ENCODE measurements around the gene SLC35A1.
A peak's percentile ranks its signal among the peaks of the same experiment; 100 is the strongest.

Gene SLC35A1

GRCh38 chr6:87472525-87473418 is at the start of gene SLC35A1:
SLC35A1 (plus strand) TSS chr6:87472974; CDS start chr6:87473004, 30 bp downstream.
- Histone ChIP-seq H3K9ac (ENCODE audit: low read depth, low read length) (peak within 1 kb of the TSS; percentile 49; the same call in 1 of the 2 replicates), H3K36me3 (ENCODE audit: control insufficient read depth, insufficient read depth, low read length) (no peaks in the 10 kb centered on the region), H3K9me3 (ENCODE audit: control insufficient read depth, insufficient read depth, low read length) (no peaks in the 10 kb centered on the region), H3K27ac (ENCODE audit: low read depth, low read length) (peak within 1 kb of the TSS; percentile 89), H3K4me3 (ENCODE audit: low read depth, low read length) (peak within 1 kb of the TSS; percentile 99), H3K27me3 (ENCODE audit: control insufficient read depth, insufficient read depth, low read length) (no peaks in the 10 kb centered on the region), H3K4me1 (ENCODE audit: control insufficient read depth, insufficient read depth, low read length) (peaks cover 6% of the 10 kb centered on the region; the same call in 1 of the 2 replicates)

- no peaks in the 10 kb centered on the region for H3K9me3 ChIP-seq (ENCODE audit: control insufficient read depth, insufficient read depth, low read length)
- H3K4me1 ChIP-seq (ENCODE audit: control insufficient read depth, insufficient read depth, low read length), result no peaks in the 10 kb centered on the region
- H3K27ac ChIP-seq (ENCODE audit: low read depth, low read length), result no peak overlapping the region
- H3K27me3 ChIP-seq (ENCODE audit: control insufficient read depth, insufficient read depth, low read length), result no peaks in the 10 kb centered on the region
- H3K4me3 ChIP-seq (ENCODE audit: low read depth, low read length), result no peak overlapping the region
- H3K9ac ChIP-seq (ENCODE audit: low read depth, low read length), result no peak overlapping the region
- no peaks in the 10 kb centered on the region for H3K36me3 ChIP-seq (ENCODE audit: control insufficient read depth, insufficient read depth, low read length)
These were observed 46.0 kb upstream of the SLC35A1 start for GRCh38 chr6:87426789-87427188.

- H3K4me1 ChIP-seq (ENCODE audit: control insufficient read depth, insufficient read depth, low read length), result no peaks in the 10 kb centered on the region
- no peaks in the 10 kb centered on the region for H3K27me3 ChIP-seq (ENCODE audit: control insufficient read depth, insufficient read depth, low read length)
- no peaks in the 10 kb centered on the region for H3K36me3 ChIP-seq (ENCODE audit: control insufficient read depth, insufficient read depth, low read length)
- no peaks in the 10 kb centered on the region for H3K9me3 ChIP-seq (ENCODE audit: control insufficient read depth, insufficient read depth, low read length)
- no peak overlapping the region for H3K27ac ChIP-seq (ENCODE audit: low read depth, low read length)
- no peak overlapping the region for H3K4me3 ChIP-seq (ENCODE audit: low read depth, low read length)
- H3K9ac ChIP-seq (ENCODE audit: low read depth, low read length), result no peak overlapping the region
These were observed 42.3 kb upstream of the SLC35A1 start for GRCh38 chr6:87430499-87430898.

- no peak overlapping the region for H3K9ac ChIP-seq (ENCODE audit: low read depth, low read length)
- no peak overlapping the region for H3K4me3 ChIP-seq (ENCODE audit: low read depth, low read length)
These were observed 41.5 kb upstream of the SLC35A1 start for GRCh38 chr6:87431263-87431662.

GRCh38 chr6:87436435-87436834 is 36.3 kb upstream of the SLC35A1 start:
- Histone ChIP-seq H3K36me3 (ENCODE audit: control insufficient read depth, insufficient read depth, low read length) (no peaks in the 10 kb centered on the region), H3K9me3 (ENCODE audit: control insufficient read depth, insufficient read depth, low read length) (no peaks in the 10 kb centered on the region), H3K4me3 (ENCODE audit: low read depth, low read length) (no peak overlapping the region), H3K9ac (ENCODE audit: low read depth, low read length) (no peak overlapping the region), H3K4me1 (ENCODE audit: control insufficient read depth, insufficient read depth, low read length) (no peaks in the 10 kb centered on the region), H3K27me3 (ENCODE audit: control insufficient read depth, insufficient read depth, low read length) (no peaks in the 10 kb centered on the region), H3K27ac (ENCODE audit: low read depth, low read length) (no peak overlapping the region)

More at GRCh38 chr6:87431263-87431662, 41.5 kb upstream of the SLC35A1 start:
- no peaks in the 10 kb centered on the region for H3K36me3 ChIP-seq (ENCODE audit: control insufficient read depth, insufficient read depth, low read length)
- no peaks in the 10 kb centered on the region for H3K27me3 ChIP-seq (ENCODE audit: control insufficient read depth, insufficient read depth, low read length)
- H3K4me1 ChIP-seq (ENCODE audit: control insufficient read depth, insufficient read depth, low read length), result no peaks in the 10 kb centered on the region
- no peak overlapping the region for H3K27ac ChIP-seq (ENCODE audit: low read depth, low read length)
- no peaks in the 10 kb centered on the region for H3K9me3 ChIP-seq (ENCODE audit: control insufficient read depth, insufficient read depth, low read length)

- Histone ChIP-seq H3K4me1 (ENCODE audit: control insufficient read depth, insufficient read depth, low read length) (peaks cover 10% of the 10 kb centered on the region), H3K27ac (ENCODE audit: low read depth, low read length) (no peak overlapping the region), H3K9ac (ENCODE audit: low read depth, low read length) (no peak overlapping the region), H3K9me3 (ENCODE audit: control insufficient read depth, insufficient read depth, low read length) (no peaks in the 10 kb centered on the region), H3K36me3 (ENCODE audit: control insufficient read depth, insufficient read depth, low read length) (no peaks in the 10 kb centered on the region), H3K27me3 (ENCODE audit: control insufficient read depth, insufficient read depth, low read length) (no peaks in the 10 kb centered on the region), H3K4me3 (ENCODE audit: low read depth, low read length) (no peak overlapping the region)
These were observed 31.1 kb upstream of the SLC35A1 start for GRCh38 chr6:87441711-87442110.

- peak overlapping the region; percentile 78 for H3K27ac ChIP-seq (ENCODE audit: low read depth, low read length)
- H3K4me3 ChIP-seq (ENCODE audit: low read depth, low read length), result peak overlapping the region; percentile 30; the same call in 1 of the 2 replicates
- H3K4me1 ChIP-seq (ENCODE audit: control insufficient read depth, insufficient read depth, low read length), result peaks cover 10% of the 10 kb centered on the region
These were observed 28.4 kb upstream of the SLC35A1 start for GRCh38 chr6:87444362-87444761.

GRCh38 chr6:87465051-87465450 is 7.7 kb upstream of the SLC35A1 start:
- no peak overlapping the region for H3K4me3 ChIP-seq (ENCODE audit: low read depth, low read length)
- no peak overlapping the region for H3K9ac ChIP-seq (ENCODE audit: low read depth, low read length)
- no peaks in the 10 kb centered on the region for H3K9me3 ChIP-seq (ENCODE audit: control insufficient read depth, insufficient read depth, low read length)
- H3K27ac ChIP-seq (ENCODE audit: low read depth, low read length), result no peak overlapping the region
- H3K27me3 ChIP-seq (ENCODE audit: control insufficient read depth, insufficient read depth, low read length), result no peaks in the 10 kb centered on the region
- no peaks in the 10 kb centered on the region for H3K36me3 ChIP-seq (ENCODE audit: control insufficient read depth, insufficient read depth, low read length)
- no peaks in the 10 kb centered on the region for H3K4me1 ChIP-seq (ENCODE audit: control insufficient read depth, insufficient read depth, low read length)

More at GRCh38 chr6:87444362-87444761, 28.4 kb upstream of the SLC35A1 start:
- Histone ChIP-seq H3K9me3 (ENCODE audit: control insufficient read depth, insufficient read depth, low read length) (no peaks in the 10 kb centered on the region), H3K27me3 (ENCODE audit: control insufficient read depth, insufficient read depth, low read length) (no peaks in the 10 kb centered on the region), H3K9ac (ENCODE audit: low read depth, low read length) (no peak overlapping the region), H3K36me3 (ENCODE audit: control insufficient read depth, insufficient read depth, low read length) (no peaks in the 10 kb centered on the region)

- H3K4me1 ChIP-seq (ENCODE audit: control insufficient read depth, insufficient read depth, low read length), result peaks cover 6% of the 10 kb centered on the region; the same call in 1 of the 2 replicates
- no peaks in the 10 kb centered on the region for H3K9me3 ChIP-seq (ENCODE audit: control insufficient read depth, insufficient read depth, low read length)
- H3K27ac ChIP-seq (ENCODE audit: low read depth, low read length), result peak overlapping the region; percentile 89
- peak overlapping the region; percentile 99 for H3K4me3 ChIP-seq (ENCODE audit: low read depth, low read length)
- no peak overlapping the region for H3K9ac ChIP-seq (ENCODE audit: low read depth, low read length)
- H3K27me3 ChIP-seq (ENCODE audit: control insufficient read depth, insufficient read depth, low read length), result no peaks in the 10 kb centered on the region
- no peaks in the 10 kb centered on the region for H3K36me3 ChIP-seq (ENCODE audit: control insufficient read depth, insufficient read depth, low read length)
These were observed 687 bp downstream of the SLC35A1 start for GRCh38 chr6:87473419-87473903.

- no peaks in the 10 kb centered on the region for H3K27me3 ChIP-seq (ENCODE audit: control insufficient read depth, insufficient read depth, low read length)
- H3K27ac ChIP-seq (ENCODE audit: low read depth, low read length), result no peak overlapping the region
- H3K36me3 ChIP-seq (ENCODE audit: control insufficient read depth, insufficient read depth, low read length), result no peaks in the 10 kb centered on the region
- peaks cover 6% of the 10 kb centered on the region; the same call in 1 of the 2 replicates for H3K9me3 ChIP-seq (ENCODE audit: control insufficient read depth, insufficient read depth, low read length)
- H3K4me3 ChIP-seq (ENCODE audit: low read depth, low read length), result no peak overlapping the region
- no peak overlapping the region for H3K9ac ChIP-seq (ENCODE audit: low read depth, low read length)
- no peaks in the 10 kb centered on the region for H3K4me1 ChIP-seq (ENCODE audit: control insufficient read depth, insufficient read depth, low read length)
These were observed 9.2 kb downstream of the SLC35A1 start for GRCh38 chr6:87481931-87482330.

- Histone ChIP-seq H3K4me1 (ENCODE audit: control insufficient read depth, insufficient read depth, low read length) (0 out of 2 replicates have a peak, but pooled peaks cover under 1% of the 10 kb centered on the region), H3K9ac (ENCODE audit: low read depth, low read length) (no peak overlapping the region), H3K36me3 (ENCODE audit: control insufficient read depth, insufficient read depth, low read length) (no peaks in the 10 kb centered on the region), H3K27me3 (ENCODE audit: control insufficient read depth, insufficient read depth, low read length) (no peaks in the 10 kb centered on the region), H3K9me3 (ENCODE audit: control insufficient read depth, insufficient read depth, low read length) (peaks cover 6% of the 10 kb centered on the region; the same call in 1 of the 2 replicates), H3K27ac (ENCODE audit: low read depth, low read length) (no peak overlapping the region), H3K4me3 (ENCODE audit: low read depth, low read length) (no peak overlapping the region)
These were observed 9.6 kb downstream of the SLC35A1 start for GRCh38 chr6:87482366-87482765.

All from HUES48 (cell line).